Stomach (tissue), 4 donors: ENCODE data around the gene NKX2-2.

Source experiments
- EP300 ChIP-seq: sonication (generic); formaldehyde crosslinking; IDR thresholded peaks from one replicate; pipeline ENCODE4 v1.6.1; 2017; ENCODE audit warnings: antibody characterized with exemption
- POLR2A ChIP-seq, 4 donors: fragments of 450-650 bp; IDR thresholded peaks; one replicate each; pipeline ENCODE4 v1.6.1; 2016; ENCODE audit warnings: antibody characterized with exemption in 4 of 4, control low read depth in 2 of 4, mild to moderate bottlenecking in 1 of 4, moderate library complexity in 1 of 4
- POLR2AphosphoS5 ChIP-seq, 3 donors: sonication (generic); formaldehyde crosslinking; IDR thresholded peaks; one replicate each; pipeline ENCODE4 v1.6.1; 2016; ENCODE audit warnings: antibody characterized with exemption in 3 of 3
- TF ChIP-seq, protein P1 (sequence below), 7 experiments: fragments of 450-650 bp in 4 of 7; fragments of 200-600 bp in 3 of 7; sonication (generic) in 3 of 7; IDR thresholded peaks; one replicate each; pipeline ENCODE4 v1.5.1; 2016 to 2019; ENCODE audit warnings: antibody characterized with exemption in 7 of 7, control low read depth in 2 of 7, mild to moderate bottlenecking in 1 of 7

DNA sequence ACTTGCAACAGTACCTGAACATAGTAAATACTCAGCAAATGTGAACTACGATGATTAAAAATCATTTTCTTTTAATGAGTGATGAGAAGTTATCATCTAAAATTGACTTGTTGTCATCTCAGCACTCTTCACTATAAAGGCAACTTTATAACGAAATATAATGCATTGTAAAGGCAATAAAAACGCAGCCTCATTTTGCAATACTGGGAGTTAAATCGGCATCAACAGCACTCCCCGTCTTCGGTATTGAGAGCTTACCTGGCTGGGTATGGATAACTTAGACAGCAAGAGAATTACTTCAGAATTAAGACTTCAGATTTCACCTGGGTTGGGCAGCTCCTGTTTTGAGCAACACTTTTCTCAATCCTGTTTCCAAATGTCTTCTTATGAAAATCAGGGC, 20.8 kb downstream of the NKX2-2 start:
- TF ChIP-seq, protein P1, sequence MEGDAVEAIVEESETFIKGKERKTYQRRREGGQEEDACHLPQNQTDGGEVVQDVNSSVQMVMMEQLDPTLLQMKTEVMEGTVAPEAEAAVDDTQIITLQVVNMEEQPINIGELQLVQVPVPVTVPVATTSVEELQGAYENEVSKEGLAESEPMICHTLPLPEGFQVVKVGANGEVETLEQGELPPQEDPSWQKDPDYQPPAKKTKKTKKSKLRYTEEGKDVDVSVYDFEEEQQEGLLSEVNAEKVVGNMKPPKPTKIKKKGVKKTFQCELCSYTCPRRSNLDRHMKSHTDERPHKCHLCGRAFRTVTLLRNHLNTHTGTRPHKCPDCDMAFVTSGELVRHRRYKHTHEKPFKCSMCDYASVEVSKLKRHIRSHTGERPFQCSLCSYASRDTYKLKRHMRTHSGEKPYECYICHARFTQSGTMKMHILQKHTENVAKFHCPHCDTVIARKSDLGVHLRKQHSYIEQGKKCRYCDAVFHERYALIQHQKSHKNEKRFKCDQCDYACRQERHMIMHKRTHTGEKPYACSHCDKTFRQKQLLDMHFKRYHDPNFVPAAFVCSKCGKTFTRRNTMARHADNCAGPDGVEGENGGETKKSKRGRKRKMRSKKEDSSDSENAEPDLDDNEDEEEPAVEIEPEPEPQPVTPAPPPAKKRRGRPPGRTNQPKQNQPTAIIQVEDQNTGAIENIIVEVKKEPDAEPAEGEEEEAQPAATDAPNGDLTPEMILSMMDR (IDR thresholded peaks at IDR 0.05): no peak
- TF ChIP-seq EP300: no peak
- TF ChIP-seq POLR2A (IDR thresholded peaks at IDR 0.05): no peak
- no peak for TF ChIP-seq POLR2AphosphoS5 (IDR thresholded peaks at IDR 0.05)
